Activated naive CD8-positive, alpha-beta T cell treated with anti-CD3 and anti-CD28 coated beads, Interleukin-2, amount 10 ng/mL, durations not matched to agents 7 days and 5 days (primary cell): ENCODE results near the gene TUBGCP3. TPM values are rescaled to one million over a fixed set of nuclear protein-coding genes. Genes with fewer than 3 reads are reported as not detected.
"Not testable (repeated sequence)": the region's sequence is repeated elsewhere in the genome, so short reads cannot be mapped to it uniquely, and the experiment has no call there.

ENCODE experiments used
- ATAC-seq: fragments of 150-1000 bp; cut with Tn5 transposase; one replicate; pipeline ENCODE4 v1.10.0; 2021; ENCODE audit warnings: low read depth, moderate library complexity
- POLR2A ChIA-PET: fragments of 350-600 bp; sonication (Branson Sonifier 250); formaldehyde crosslinking; loops from one replicate; lab custom pipeline; 2021; ENCODE audit warnings: antibody characterized with exemption; lab: Charles Lee
- DNase-seq: peaks from one replicate; pipeline ENCODE4 v3.0.0; 2021
- H3K27ac Mint-ChIP-seq: one replicate; pipeline ENCODE4 v1.8.0; 2022; ENCODE audit warnings: mild to moderate bottlenecking, mixed read lengths
- H3K27me3 Mint-ChIP-seq: one replicate; pipeline ENCODE4 v1.8.0; 2022; ENCODE audit warnings: mild to moderate bottlenecking, moderate library complexity, mixed read lengths
- H3K36me3 Mint-ChIP-seq: one replicate; pipeline ENCODE4 v1.8.0; 2021; ENCODE audit warnings: mild to moderate bottlenecking, mixed read lengths
- H3K4me1 Mint-ChIP-seq: one replicate; pipeline ENCODE4 v1.8.0; 2021; ENCODE audit warnings: mixed read lengths
- H3K4me3 Mint-ChIP-seq: one replicate; pipeline ENCODE4 v1.8.0; 2022; ENCODE audit warnings: mild to moderate bottlenecking, moderate library complexity, mixed read lengths
- H3K9me3 Mint-ChIP-seq: one replicate; pipeline ENCODE4 v1.8.0; 2021; ENCODE audit warnings: mixed read lengths
- total RNA-seq, 2 experiments: library from RNA; stranded (reverse); gene quantifications; one replicate each; pipeline ENCODE4 v1.2.3, GENCODE V29; 2021

TUBGCP3 gene
- total RNA-seq, 2 experiments from 2014 or later, result 62.4 to 63.3 TPM

GRCh38 chr13:112489199-112489598 is 98.8 kb downstream of the TUBGCP3 start:
- no peak overlapping the region for H3K27ac Mint-ChIP-seq
- no peak for DNase-seq

GRCh38 chr13:112488343-112489050 is 99.5 kb downstream of the TUBGCP3 start:
- DNase-seq, POLR2A ChIA-PET, ATAC-seq, H3K9me3 Mint-ChIP-seq, H3K4me1 Mint-ChIP-seq, H3K27ac Mint-ChIP-seq, H3K27me3 Mint-ChIP-seq, H3K4me3 Mint-ChIP-seq: not testable (repeated sequence)
- H3K36me3 Mint-ChIP-seq, result peaks cover 21% of the 10 kb centered on the region

More at GRCh38 chr13:112489199-112489598, 98.8 kb downstream of the TUBGCP3 start:
- H3K4me3 Mint-ChIP-seq, result no peak overlapping the region
- H3K36me3 Mint-ChIP-seq, result peaks cover 18% of the 10 kb centered on the region
- peaks cover 5% of the 10 kb centered on the region for H3K4me1 Mint-ChIP-seq
- ATAC-seq, result no peak
- no peaks in the 10 kb centered on the region for H3K27me3 Mint-ChIP-seq
- POLR2A ChIA-PET, result no interaction called here
- H3K9me3 Mint-ChIP-seq, result no peaks in the 10 kb centered on the region

- H3K9me3 Mint-ChIP-seq, result no peaks in the 10 kb centered on the region
- no peak for DNase-seq
- H3K4me1 Mint-ChIP-seq, result peaks cover 5% of the 10 kb centered on the region
- no peak overlapping the region for H3K4me3 Mint-ChIP-seq
- POLR2A ChIA-PET, result no interaction called here
- H3K36me3 Mint-ChIP-seq, result peaks cover 28% of the 10 kb centered on the region
- no peak overlapping the region for H3K27ac Mint-ChIP-seq
- no peak for ATAC-seq
- H3K27me3 Mint-ChIP-seq, result no peaks in the 10 kb centered on the region
Measured at GRCh38 chr13:112487127-112487517, 100.8 kb downstream of the TUBGCP3 start.

DNA sequence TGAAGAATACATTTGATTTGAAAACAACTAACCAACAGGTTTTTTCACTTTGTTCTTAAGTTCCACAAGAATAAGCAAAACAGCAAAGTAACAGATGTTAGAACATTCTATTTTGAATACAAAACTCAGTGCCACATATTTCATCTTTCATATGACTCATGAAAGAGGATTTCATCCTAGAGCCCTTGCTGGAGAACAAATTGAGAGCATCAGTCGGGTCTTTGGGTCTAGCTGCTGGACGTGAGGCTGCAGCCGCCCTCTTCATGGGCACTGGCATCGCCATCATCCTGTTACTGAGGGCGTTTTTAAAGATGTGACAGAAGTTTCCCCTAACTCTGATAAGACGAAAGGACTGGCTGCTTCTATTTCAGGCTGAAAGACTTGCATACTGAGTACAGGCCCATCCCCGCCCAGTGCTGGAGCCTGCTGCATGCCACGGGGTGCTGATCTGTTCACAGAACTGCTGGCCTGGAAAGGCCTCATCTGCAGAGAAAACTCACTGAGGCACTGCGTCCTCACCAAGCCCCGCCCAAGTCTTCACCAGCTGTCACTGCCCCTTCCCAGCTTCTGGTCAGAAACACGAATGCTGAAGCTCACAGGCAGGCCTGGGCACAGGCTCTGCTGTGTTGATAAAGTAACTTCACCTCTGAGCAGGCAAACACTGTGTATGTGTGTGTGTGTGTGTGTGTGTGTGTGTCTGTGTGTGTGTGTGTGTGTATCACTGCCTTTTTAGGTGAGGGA is 101.4 kb downstream of the TUBGCP3 start:
- Mint-ChIP-seq H3K27ac (no peak overlapping the region), H3K27me3 (no peaks in the 10 kb centered on the region), H3K9me3 (no peaks in the 10 kb centered on the region), H3K36me3 (peaks cover 28% of the 10 kb centered on the region), H3K4me1 (peaks cover 3% of the 10 kb centered on the region), H3K4me3 (no peak overlapping the region)
- ATAC-seq, result no peak
- no peak for DNase-seq
- POLR2A ChIA-PET, result no interaction called here

GRCh38 chr13:112485814-112486213 is 102.1 kb downstream of the TUBGCP3 start:
- DNase-seq, ATAC-seq, H3K9me3 Mint-ChIP-seq, POLR2A ChIA-PET, H3K4me3 Mint-ChIP-seq, H3K27ac Mint-ChIP-seq, H3K4me1 Mint-ChIP-seq, H3K27me3 Mint-ChIP-seq: not testable (repeated sequence)
- H3K36me3 Mint-ChIP-seq, result peaks cover 25% of the 10 kb centered on the region

DNA sequence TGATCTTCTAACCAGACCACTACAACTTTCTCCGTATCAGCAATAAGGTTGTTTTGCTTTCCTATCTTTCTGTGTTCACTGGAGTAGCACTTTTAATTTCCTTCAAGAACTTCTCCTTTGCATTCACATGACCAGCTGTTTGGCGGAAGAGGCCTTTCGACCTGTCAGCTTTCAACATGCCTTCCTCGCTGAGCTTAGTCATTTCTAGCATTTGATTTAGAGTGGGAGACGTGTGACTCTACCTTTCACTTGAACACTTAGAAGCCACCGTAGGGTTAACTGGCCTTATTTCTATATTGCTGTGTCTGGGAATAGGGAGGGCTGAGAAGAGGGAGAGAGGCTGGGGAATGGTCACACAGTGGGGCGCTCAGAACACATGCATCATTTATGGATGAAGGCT is 104.7 kb downstream of the TUBGCP3 start:
- no peak overlapping the region for H3K27ac Mint-ChIP-seq
- no peak for DNase-seq
- ATAC-seq, result no peak
- peaks cover 3% of the 10 kb centered on the region for H3K4me1 Mint-ChIP-seq
- no peak overlapping the region for H3K4me3 Mint-ChIP-seq
- H3K27me3 Mint-ChIP-seq, result no peaks in the 10 kb centered on the region
- POLR2A ChIA-PET, result no interaction called here
- peaks cover 25% of the 10 kb centered on the region for H3K36me3 Mint-ChIP-seq
- no peaks in the 10 kb centered on the region for H3K9me3 Mint-ChIP-seq

- Mint-ChIP-seq H3K9me3 (no peaks in the 10 kb centered on the region), H3K4me3 (no peak overlapping the region), H3K4me1 (no peaks in the 10 kb centered on the region), H3K36me3 (peaks cover 16% of the 10 kb centered on the region), H3K27me3 (no peaks in the 10 kb centered on the region), H3K27ac (no peak overlapping the region)
- ATAC-seq (no peak), DNase-seq (no peak)
- POLR2A ChIA-PET, result no interaction called here
Measured at GRCh38 chr13:112481458-112481857, 106.5 kb downstream of the TUBGCP3 start.

DNA sequence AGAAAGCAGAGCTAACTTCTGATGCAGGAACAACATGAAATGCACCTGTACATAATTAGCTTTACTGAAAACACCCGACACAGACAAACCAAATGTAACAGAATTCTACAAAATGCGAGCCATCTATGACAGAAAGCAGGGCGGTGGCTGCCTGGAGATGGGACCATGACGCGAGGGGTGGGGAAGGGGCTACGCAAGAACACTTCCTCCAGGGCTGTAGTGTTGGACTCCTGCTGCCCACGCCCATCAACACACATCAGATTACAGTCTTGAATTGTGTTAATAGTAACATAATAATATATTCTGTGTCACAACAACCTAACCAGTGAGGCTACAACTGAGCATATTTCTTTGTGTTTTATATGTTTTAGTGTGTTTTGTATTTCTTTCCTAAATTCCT is 108.6 kb downstream of the TUBGCP3 start:
- DNase-seq (no peak), ATAC-seq (no peak)
- Mint-ChIP-seq H3K4me1 (no peaks in the 10 kb centered on the region), H3K36me3 (peaks cover 10% of the 10 kb centered on the region), H3K4me3 (no peak overlapping the region), H3K9me3 (no peaks in the 10 kb centered on the region), H3K27ac (no peak overlapping the region), H3K27me3 (no peaks in the 10 kb centered on the region)
- POLR2A ChIA-PET, result no interaction called here

DNA sequence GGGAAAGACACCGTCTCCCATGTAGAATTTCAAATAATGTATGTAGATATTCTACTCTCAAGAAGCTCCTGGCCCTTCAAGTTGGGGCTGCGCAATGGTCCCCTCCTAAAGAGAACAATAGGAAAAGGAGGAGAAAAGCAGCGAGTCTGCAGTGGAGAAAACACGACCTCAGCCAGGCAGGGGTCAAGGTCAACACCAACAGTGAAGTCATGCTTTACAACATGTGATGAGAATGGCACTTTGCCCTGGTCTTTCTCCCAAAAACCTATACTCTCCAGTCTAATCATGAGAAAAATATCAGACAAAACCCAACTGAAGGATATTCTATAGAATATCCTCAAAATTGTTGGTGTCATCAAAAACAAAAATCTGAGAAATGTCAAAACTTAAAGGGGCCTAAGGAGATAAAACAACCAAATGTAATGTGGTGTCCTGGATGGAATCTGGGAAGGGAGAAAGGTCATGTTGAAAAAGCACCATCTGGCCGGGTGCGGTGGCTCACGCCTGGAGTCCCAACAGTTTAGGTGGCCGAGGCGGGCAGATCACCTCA is 110.8 kb downstream of the TUBGCP3 start:
- Mint-ChIP-seq H3K4me1 (no peaks in the 10 kb centered on the region), H3K27me3 (no peaks in the 10 kb centered on the region), H3K27ac (no peak overlapping the region), H3K36me3 (no peaks in the 10 kb centered on the region), H3K4me3 (no peak overlapping the region), H3K9me3 (no peaks in the 10 kb centered on the region)
- POLR2A ChIA-PET, result no interaction called here
- DNase-seq (no peak), ATAC-seq (no peak)

DNA sequence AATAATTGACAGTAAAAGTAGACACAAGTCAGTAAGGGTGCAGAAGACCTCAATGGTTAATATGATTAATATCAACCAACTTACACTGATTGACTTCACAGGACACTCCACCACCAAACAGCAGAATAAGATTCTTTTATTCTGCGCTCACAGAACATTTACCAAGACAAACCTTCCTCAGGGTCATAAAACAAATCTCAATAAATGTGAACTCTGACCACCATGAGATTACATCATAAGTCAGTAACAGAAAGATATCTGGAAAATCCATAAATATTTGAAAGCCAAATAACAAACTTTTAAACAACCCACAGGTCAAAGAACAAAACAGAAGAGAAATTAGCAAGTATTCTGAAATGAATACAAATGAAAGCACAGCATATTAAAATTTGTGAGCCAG is 112.1 kb downstream of the TUBGCP3 start:
- POLR2A ChIA-PET, result no interaction called here
- Mint-ChIP-seq H3K4me3 (no peak overlapping the region), H3K9me3 (no peaks in the 10 kb centered on the region), H3K27ac (no peak overlapping the region), H3K4me1 (no peaks in the 10 kb centered on the region), H3K27me3 (peaks cover 3% of the 10 kb centered on the region), H3K36me3 (peaks cover 1% of the 10 kb centered on the region)
- DNase-seq, result no peak
- ATAC-seq, result no peak

- POLR2A ChIA-PET, result no interaction called here
- H3K36me3 Mint-ChIP-seq, result peaks cover 2% of the 10 kb centered on the region
- ATAC-seq (no peak), DNase-seq (no peak)
- H3K4me3 Mint-ChIP-seq, result no peak overlapping the region
- H3K9me3 Mint-ChIP-seq, result no peaks in the 10 kb centered on the region
- H3K27ac Mint-ChIP-seq, result no peak overlapping the region
- H3K27me3 Mint-ChIP-seq, result peaks cover 4% of the 10 kb centered on the region
- H3K4me1 Mint-ChIP-seq, result no peaks in the 10 kb centered on the region
Measured at GRCh38 chr13:112474869-112475268, 113.1 kb downstream of the TUBGCP3 start.

- H3K27ac Mint-ChIP-seq, result no peak overlapping the region
- ATAC-seq (no peak), DNase-seq (no peak)
- H3K27me3 Mint-ChIP-seq, result peaks cover 4% of the 10 kb centered on the region
- peaks cover 2% of the 10 kb centered on the region for H3K36me3 Mint-ChIP-seq
- POLR2A ChIA-PET, result no interaction called here
- H3K4me1 Mint-ChIP-seq, result no peaks in the 10 kb centered on the region
- no peak overlapping the region for H3K4me3 Mint-ChIP-seq
- no peaks in the 10 kb centered on the region for H3K9me3 Mint-ChIP-seq
Measured at GRCh38 chr13:112473818-112474217, 114.1 kb downstream of the TUBGCP3 start.

GRCh38 chr13:112469071-112469745 is 118.7 kb downstream of the TUBGCP3 start:
- Mint-ChIP-seq H3K36me3 (peaks cover 2% of the 10 kb centered on the region), H3K4me1 (no peaks in the 10 kb centered on the region), H3K27ac (no peak overlapping the region), H3K4me3 (no peak overlapping the region), H3K9me3 (no peaks in the 10 kb centered on the region), H3K27me3 (peaks cover 4% of the 10 kb centered on the region)
- ATAC-seq (no peak), DNase-seq (no peak)
- POLR2A ChIA-PET, result no interaction called here
